Measurements from ENCODE around the gene SGCG.

Gene SGCG

GRCh38 chr13:23352161-23352560 is 171.4 kb downstream of the SGCG start:
- no peak for TF ChIP-seq JUND (IDR thresholded peaks at IDR 0.05; ENCODE audit: low read depth)
- in situ Hi-C loops (cut with HindIII; ENCODE audit: low pct_unique_long_range_greater_than_20kb, low sequenced_read_pairs) = no loop called here
- no peak for DNase-seq (ENCODE audit: low read depth in 1 of 2, low spot score in 1 of 2)

- no peak for DNase-seq (ENCODE audit: low read depth in 1 of 2, low spot score in 1 of 2)
- TF ChIP-seq JUND (IDR thresholded peaks at IDR 0.05; ENCODE audit: low read depth) = no peak
- in situ Hi-C loops (cut with HindIII; ENCODE audit: low pct_unique_long_range_greater_than_20kb, low sequenced_read_pairs) = no loop called here
These were observed 173.7 kb downstream of the SGCG start for GRCh38 chr13:23354520-23354919.

GRCh38 chr13:23356368-23356767 is 175.6 kb downstream of the SGCG start:
- DNase-seq (ENCODE audit: low read depth in 1 of 2, low spot score in 1 of 2) = no peak
- in situ Hi-C loops (cut with HindIII; ENCODE audit: low pct_unique_long_range_greater_than_20kb, low sequenced_read_pairs) = no loop called here
- TF ChIP-seq JUND (IDR thresholded peaks at IDR 0.05; ENCODE audit: low read depth) = no peak

GRCh38 chr13:23357349-23357748 is 176.6 kb downstream of the SGCG start:
- in situ Hi-C loops (cut with HindIII; ENCODE audit: low pct_unique_long_range_greater_than_20kb, low sequenced_read_pairs) = no loop called here
- DNase-seq (ENCODE audit: low read depth in 1 of 2, low spot score in 1 of 2) = no peak

GRCh38 chr13:23359882-23360281 is 179.1 kb downstream of the SGCG start:
- in situ Hi-C loops (cut with HindIII; ENCODE audit: low pct_unique_long_range_greater_than_20kb, low sequenced_read_pairs) = no loop called here
- TF ChIP-seq JUND (IDR thresholded peaks at IDR 0.05; ENCODE audit: low read depth) = no peak
- DNase-seq (ENCODE audit: low read depth in 1 of 2, low spot score in 1 of 2) = no peak

More at GRCh38 chr13:23357349-23357748, 176.6 kb downstream of the SGCG start:
- no peak for TF ChIP-seq JUND (IDR thresholded peaks at IDR 0.05; ENCODE audit: low read depth)

- no peak for TF ChIP-seq JUND (IDR thresholded peaks at IDR 0.05; ENCODE audit: low read depth)
- DNase-seq (ENCODE audit: low read depth in 1 of 2, low spot score in 1 of 2) = no peak
- in situ Hi-C loops (cut with HindIII; ENCODE audit: low pct_unique_long_range_greater_than_20kb, low sequenced_read_pairs) = no loop called here
These were observed 184.9 kb downstream of the SGCG start for GRCh38 chr13:23365652-23366051.

GRCh38 chr13:23367907-23368306 is 187.1 kb downstream of the SGCG start:
- no peak for TF ChIP-seq JUND (IDR thresholded peaks at IDR 0.05; ENCODE audit: low read depth)
- in situ Hi-C loops (cut with HindIII; ENCODE audit: low pct_unique_long_range_greater_than_20kb, low sequenced_read_pairs) = no loop called here
- DNase-seq (ENCODE audit: low read depth in 1 of 2, low spot score in 1 of 2) = no peak

GRCh38 chr13:23372264-23372906 is 191.6 kb downstream of the SGCG start:
- in situ Hi-C loops (cut with HindIII; ENCODE audit: low pct_unique_long_range_greater_than_20kb, low sequenced_read_pairs) = no loop called here

More at GRCh38 chr13:23372264-23372906, 191.6 kb downstream of the SGCG start:
- no peak for TF ChIP-seq JUND (IDR thresholded peaks at IDR 0.05; ENCODE audit: low read depth)
- no peak for DNase-seq (ENCODE audit: low read depth in 1 of 2, low spot score in 1 of 2)

All from T47D (cell line).